SKM-1 treated with dmso at 0.1 percent for 144 hours (cell line): Measurements from ENCODE around the gene PRDX5.

Experiments used
- DNase-seq: peaks from one replicate; lab custom pipeline; 2025; ENCODE audit not compliant: unreplicated experiment; lab: John Stamatoyannopoulos, UW

PRDX5 gene

GRCh38 chr11:64317961-64318765 lies at the start of gene PRDX5:
PRDX5 (plus strand) TSS chr11:64318121; CDS start chr11:64318216, 95 bp downstream.
- DNase-seq, result peak; percentile 97

GRCh38 chr11:64268893-64269539 lies 48.9 kb upstream of the PRDX5 start:
- peak; percentile 72 for DNase-seq

- DNase-seq, result peak; percentile 99
These were observed 48.2 kb upstream of the PRDX5 start for GRCh38 chr11:64269540-64270220.

GRCh38 chr11:64275031-64275800 lies 42.7 kb upstream of the PRDX5 start:
- DNase-seq, result no peak

GRCh38 chr11:64275841-64276240 lies 42.1 kb upstream of the PRDX5 start:
- DNase-seq, result no peak

GRCh38 chr11:64276653-64277431 lies 41.1 kb upstream of the PRDX5 start:
- DNase-seq, result no peak

GRCh38 chr11:64278576-64279190 lies 39.2 kb upstream of the PRDX5 start:
- no peak for DNase-seq

- no peak for DNase-seq
These were observed 35.8 kb upstream of the PRDX5 start for GRCh38 chr11:64281957-64282770.

- DNase-seq, result no peak
These were observed 34.8 kb upstream of the PRDX5 start for GRCh38 chr11:64283092-64283491.

GRCh38 chr11:64284048-64284961 lies 33.6 kb upstream of the PRDX5 start, which contains the start of gene BAD:
BAD (minus strand) TSS chr11:64284665; CDS start chr11:64284368, 297 bp downstream.
- DNase-seq, result peak; percentile 93

GRCh38 chr11:64284962-64285884 lies 32.7 kb upstream of the PRDX5 start, which contains the start of gene GPR137:
GPR137 (plus strand) TSS chr11:64285848; CDS start chr11:64286525, 677 bp downstream.
- DNase-seq, result peak; percentile 65

GRCh38 chr11:64285885-64286800 lies 31.8 kb upstream of the PRDX5 start:
- DNase-seq, result no peak

- DNase-seq, result no peak
These were observed 31.1 kb upstream of the PRDX5 start for GRCh38 chr11:64286801-64287159.

GRCh38 chr11:64287676-64288352 lies 30.1 kb upstream of the PRDX5 start:
- DNase-seq, result no peak

GRCh38 chr11:64288353-64288750 lies 29.6 kb upstream of the PRDX5 start:
- no peak for DNase-seq
